Activated CD4-positive, alpha-beta T cell treated with anti-CD3 and anti-CD28 coated beads, Interleukin-10, Interleukin-2, amounts not matched to agents 100 ng/mL and 50 ng/mL, durations not matched to agents 16 hours and 8 hours (primary cell): ENCODE data around the gene MFSD11.
A peak's percentile ranks its signal among the peaks of the same experiment; 100 is the strongest.
"Not testable (repeated sequence)": the region's sequence is repeated elsewhere in the genome, so short reads cannot be mapped to it uniquely, and the experiment has no call there.

ENCODE experiments used
- DNase-seq: peaks from one replicate; pipeline ENCODE4 v3.0.0-alpha.2; 2020

The MFSD11 gene

GRCh38 chr17:76737676-76738467 is at the start of gene MFSD11:
TSS of gene MFSD11 (plus strand) at chr17:76738119. CDS start at chr17:76738353, 234 bp downstream.
- DNase-seq = peak; percentile 96

- DNase-seq = no peak
Measured at GRCh38 chr17:76688165-76688622, 49.7 kb upstream of the MFSD11 start.

DNA sequence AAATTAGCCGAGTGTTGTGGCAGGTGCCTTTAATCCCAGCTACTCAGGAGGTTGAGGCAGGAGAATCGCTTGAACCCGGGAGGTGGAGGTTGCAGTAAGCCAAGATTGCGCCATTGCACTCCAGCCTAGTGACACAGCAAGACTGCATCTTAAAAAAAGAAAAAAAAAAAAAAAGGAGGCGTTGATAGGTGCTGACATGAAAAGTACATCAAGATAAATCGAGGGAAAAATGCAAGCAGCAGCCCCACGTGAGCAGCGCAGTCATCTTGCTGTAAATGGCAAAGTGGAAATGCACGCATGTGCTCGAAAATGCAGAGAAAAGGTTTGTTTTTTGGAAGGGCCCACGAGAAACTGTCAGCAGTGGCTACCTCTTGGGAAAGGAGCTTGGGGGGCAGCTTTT is 48.1 kb upstream of the MFSD11 start:
- DNase-seq = no peak

- no peak for DNase-seq
Measured at GRCh38 chr17:76690596-76691280, 47.2 kb upstream of the MFSD11 start.

- DNase-seq = no peak
Measured at GRCh38 chr17:76691379-76692191, 46.3 kb upstream of the MFSD11 start.

- no peak for DNase-seq
Measured at GRCh38 chr17:76695059-76695831, 42.7 kb upstream of the MFSD11 start.

- DNase-seq = no peak
Measured at GRCh38 chr17:76696763-76697701, 40.9 kb upstream of the MFSD11 start.

GRCh38 chr17:76697702-76698465 is 40.0 kb upstream of the MFSD11 start:
- no peak for DNase-seq

DNA sequence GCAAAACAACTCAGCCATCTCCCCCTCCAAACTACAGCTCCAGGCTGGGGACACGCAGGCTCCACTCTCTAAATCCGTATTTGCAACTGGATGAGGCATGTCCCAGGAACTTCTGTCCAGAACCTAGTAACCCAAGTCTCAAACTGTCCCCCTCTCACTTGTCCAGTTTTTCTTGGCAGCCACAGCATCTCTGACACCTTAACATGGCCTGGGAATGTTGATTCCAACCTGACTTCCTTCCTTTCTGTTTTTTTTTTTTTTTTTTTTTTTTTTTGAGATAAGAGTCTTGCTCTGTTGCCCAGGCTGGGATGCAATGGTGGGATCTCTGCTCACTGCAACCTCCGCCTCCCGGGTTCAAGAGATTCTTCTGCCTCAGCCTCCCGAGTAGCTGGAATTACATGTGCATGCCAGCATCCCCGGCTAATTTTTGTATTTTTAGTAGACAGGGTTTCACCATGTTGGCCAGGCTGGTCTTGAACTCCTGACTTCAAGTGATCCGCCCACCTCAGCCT is 39.4 kb upstream of the MFSD11 start:
- DNase-seq = not testable (repeated sequence)

DNA sequence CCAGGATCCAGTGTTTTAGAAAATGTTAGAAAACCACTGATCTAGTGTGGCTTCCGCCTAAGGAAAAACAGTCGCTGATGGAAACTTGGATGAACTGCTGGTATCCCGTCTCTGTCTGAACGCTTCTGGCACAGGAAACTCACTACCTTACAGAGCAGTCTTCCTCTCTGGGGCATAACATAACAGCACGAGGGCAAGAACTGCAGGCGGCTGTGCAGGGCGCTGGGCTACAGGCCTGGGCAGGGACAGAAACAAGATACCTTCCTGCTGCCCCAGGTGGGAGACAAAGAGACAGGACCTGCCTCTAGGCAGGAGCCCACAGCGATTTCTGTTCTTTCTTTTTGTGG is 37.7 kb upstream of the MFSD11 start:
- no peak for DNase-seq

DNA sequence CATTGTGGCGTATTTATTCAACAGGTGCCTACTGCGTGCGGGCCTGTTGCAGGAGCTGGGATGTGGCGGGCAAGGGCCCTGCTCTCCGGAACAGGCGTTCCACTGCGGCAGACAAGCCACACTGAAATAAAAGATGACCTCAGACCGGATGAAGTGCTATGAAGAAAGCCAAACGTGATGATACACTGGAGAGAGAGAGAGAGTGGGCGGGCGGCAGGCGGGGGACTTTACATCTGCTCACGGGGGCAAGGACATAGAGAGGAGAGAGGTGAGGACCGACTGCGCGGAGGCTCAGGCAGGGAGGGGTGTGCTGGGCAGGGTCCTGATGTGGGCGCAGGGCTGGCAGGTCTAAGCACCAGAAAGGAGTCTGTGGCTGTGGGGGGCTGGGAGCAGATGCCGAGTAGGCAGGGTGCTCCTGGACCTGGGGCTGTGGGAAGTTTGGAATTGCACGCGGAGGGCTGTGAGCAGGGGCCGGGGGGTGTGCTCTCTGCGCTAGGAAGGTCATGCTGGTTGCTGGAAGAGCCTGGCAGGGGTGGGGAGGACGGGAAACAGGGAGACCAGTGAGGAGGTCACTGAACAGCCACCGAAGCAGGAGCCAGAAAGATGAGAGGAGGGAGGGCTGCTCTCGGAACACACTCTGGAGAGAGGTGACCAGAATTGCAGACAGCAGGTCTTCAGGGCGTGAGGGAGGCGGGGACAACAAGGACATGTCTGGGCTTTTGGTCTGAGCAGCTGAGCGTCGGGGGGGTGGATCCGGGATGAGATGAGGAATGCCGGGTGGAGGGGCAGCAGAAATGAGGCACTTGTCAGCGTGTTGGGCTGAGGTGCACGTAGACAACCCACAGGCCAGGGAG is 37.1 kb upstream of the MFSD11 start:
- no peak for DNase-seq

- no peak for DNase-seq
Measured at GRCh38 chr17:76701471-76701967, 36.4 kb upstream of the MFSD11 start.

- no peak for DNase-seq
Measured at GRCh38 chr17:76702076-76702475, 35.8 kb upstream of the MFSD11 start.

GRCh38 chr17:76702941-76703637 is 34.8 kb upstream of the MFSD11 start:
- DNase-seq = no peak

- DNase-seq = no peak
Measured at GRCh38 chr17:76704805-76705204, 33.1 kb upstream of the MFSD11 start.

DNA sequence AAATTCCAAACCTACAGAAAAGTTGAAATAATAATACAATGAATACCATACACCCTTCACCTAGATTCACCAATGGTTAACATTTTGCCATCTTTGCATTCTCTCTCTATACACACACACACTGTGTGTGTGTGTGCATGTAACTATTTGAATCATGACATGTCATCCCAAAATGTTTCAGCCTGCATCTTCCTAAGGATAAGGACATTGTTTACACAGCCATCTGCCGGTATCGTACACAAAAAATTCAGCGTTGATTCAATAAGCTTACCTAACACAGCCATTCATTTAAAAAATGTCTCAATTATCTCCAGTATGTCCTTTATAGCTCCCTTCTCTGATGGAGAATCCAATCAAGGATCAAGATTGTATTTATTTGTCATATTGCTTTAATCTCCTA is 31.1 kb upstream of the MFSD11 start:
- no peak for DNase-seq

DNA sequence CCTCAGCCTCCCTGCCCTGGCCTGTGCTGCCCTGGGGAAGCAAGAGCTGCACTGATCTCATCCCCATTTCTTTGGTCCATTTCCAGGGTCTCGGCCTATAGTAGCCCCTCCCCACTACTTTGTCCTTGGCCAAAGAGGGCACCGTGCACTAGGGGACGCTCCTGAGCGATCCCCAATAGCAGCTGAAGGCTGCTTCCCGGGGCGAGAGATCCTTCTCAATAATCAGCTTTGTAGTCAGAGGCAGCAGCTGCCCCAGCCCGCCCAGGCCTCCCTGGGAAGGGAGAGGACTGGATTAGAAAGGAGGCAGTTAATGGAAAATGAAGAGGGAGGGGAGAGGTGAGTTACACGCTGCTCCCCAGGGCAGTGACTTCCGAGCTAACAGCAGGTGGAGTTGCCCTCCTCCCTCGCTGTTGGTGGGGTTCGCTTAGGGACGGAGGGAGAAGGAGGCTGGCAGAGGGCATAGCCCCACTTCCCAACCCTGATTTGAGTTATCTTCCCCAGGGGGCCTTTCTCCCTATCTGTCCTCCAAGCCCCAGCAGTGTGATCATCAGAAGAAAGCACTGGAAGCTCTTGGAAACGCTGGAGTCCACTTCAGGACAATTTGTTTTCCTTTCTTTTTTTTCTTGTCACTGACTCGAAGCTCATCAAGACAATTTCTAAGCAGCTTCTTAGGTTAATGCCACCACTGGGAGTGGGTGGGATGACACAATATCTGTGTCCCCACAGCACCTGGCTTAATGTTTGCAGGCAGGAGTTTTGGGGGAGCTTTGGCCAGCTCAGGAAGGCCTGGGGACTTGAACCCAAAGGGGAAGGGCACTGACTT is 29.7 kb upstream of the MFSD11 start:
- no peak for DNase-seq
